Skeletal muscle cell (primary cell): Measurements from ENCODE around the gene IGIP.
"Not testable (repeated sequence)": the region's sequence is repeated elsewhere in the genome, so short reads cannot be mapped to it uniquely, and the experiment has no call there.

Source experiments
- DNase-seq: peaks from one replicate; pipeline ENCODE4 v3.0.0-alpha.2; 2010; ENCODE audit warnings: low read depth
- H3K4me3 ChIP-seq: 2 replicates; pipeline ENCODE4 v1.5.1; 2011; ENCODE audit warnings: low read depth, mild to moderate bottlenecking, control low read depth, low read length, moderate library complexity

IGIP gene

DNA sequence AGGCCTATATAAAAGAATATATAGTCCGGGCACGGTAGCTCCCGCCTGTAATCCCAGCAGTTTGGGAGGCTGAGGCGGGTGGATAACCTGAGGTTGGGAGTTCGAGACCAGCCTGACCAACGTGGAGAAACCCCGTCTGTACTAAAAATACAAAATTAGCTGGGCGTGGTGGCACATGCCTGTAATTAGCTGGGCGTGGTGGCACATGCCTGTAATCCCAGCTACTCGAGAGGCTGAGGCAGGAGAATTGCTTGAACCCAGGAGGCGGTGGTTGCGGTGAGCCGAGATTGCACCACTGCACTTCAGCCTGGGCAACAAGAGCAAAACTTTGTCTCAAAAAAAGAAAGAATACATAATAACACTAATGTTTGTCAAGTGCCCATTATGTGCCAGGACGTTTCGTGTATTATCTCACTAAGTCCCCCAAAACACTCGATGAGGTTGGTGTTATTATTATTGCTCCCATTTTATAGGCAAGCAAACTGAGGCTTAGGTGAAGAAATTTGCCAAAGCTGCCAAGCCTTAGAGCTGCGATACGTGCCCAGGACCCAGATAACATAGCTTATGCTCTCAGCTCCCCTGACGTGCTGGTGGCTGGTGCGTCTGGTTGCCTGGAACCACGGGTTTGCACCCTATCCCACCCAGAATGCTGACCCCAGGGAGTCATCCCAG, 29.1 kb downstream of the IGIP start:
- not testable (repeated sequence) for DNase-seq, H3K4me3 ChIP-seq

DNA sequence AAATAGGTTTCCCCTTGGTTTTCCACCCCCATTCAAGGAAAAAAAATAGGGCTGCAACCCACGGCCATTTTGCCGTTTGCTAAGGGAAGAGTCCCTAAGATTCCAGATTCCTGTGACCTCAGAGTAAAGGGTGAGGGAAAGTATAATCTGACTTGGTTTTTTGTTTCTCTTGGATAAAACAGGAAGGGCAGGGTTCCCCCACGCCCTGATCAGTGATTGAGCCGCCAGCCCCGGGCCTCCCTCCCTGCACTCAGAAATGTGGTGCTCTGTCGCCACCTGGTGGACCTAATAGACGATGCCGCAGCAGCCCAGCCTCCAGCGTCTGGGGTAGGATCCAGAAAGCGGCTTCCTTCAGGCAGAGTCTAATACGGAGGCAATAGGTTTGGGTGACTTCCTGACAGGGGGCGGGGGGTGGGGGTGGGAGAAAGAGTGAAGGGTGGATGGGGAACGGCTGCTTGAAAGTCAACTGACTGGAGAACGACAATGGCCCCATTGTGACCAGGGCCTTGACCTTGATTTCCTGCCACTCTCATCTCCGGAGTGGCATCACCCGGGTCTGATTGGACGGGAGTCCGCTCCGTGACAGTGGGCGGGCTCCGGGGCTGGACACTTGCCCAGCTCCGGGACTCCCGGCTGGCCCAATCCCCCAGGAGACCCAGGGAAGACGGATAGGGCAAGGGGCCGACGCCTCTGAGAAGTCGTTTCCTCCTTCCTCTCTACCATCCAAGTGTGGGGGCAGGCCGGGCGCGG, 31.5 kb downstream of the IGIP start:
- peak; percentile 34 for DNase-seq
- peak overlapping the region; percentile 29 for H3K4me3 ChIP-seq

DNA sequence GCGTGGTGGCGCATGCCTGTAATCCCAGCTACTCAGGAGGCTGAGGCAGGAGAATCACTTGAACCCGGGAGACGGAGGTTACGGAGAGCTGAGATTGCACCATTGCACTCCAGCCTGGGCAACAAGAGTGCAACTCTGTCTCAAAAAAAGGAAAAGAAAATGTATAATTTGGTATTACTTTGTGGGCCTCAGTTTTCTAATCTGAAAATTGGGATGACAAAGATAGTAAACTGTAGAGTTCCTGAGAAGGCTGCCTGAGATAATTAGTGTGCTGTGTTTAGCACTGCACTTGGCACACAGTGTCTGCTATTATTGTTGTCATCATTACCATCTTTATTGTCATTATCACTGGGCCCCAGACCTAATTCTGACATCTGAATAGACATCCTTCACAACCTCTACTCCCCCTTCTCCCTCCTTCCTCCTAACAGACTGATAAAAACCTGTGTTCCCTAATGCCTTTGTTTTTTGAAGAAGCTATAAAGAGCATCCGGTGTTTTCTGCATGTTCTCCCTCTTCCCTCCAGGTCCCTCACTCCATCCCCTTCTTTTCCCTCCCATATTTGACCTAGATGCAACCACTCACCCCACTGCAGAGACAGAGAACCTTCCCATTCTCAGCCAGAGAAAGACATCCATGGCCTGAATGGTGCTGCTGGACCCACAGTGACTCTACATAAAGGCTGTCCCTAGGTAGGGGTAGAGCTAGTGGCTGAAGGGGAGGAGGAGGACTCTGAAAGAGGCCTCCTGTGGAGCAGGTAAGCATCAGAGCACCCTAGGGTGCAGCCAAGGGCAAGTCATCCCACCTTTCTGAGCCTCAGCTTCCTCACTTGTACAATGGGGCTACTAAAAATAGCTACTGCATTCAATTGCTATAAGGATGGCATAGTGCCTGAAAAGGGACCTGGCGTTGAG, 33.5 kb downstream of the IGIP start:
- no peak overlapping the region for H3K4me3 ChIP-seq
- no peak for DNase-seq

DNA sequence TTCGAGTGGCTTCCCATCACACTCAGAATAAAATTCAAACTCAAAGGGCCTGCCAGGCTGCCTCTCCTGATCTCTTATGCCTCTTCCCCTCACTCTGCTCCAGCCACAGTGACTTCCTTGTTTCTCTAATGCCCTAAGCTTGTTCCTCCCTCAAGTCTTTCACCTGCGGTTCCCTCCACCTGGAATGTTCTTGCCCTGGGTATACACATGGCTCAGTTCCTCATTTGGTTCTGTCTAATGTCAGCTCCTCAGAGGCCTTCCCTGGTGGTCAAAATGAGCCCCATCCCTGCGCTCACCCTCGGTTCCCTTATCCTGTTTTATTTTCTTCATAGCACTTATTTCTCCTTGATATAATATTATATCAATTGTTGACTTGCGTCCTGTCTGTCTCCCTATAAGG, 36.5 kb downstream of the IGIP start:
- no peak for DNase-seq
- no peak overlapping the region for H3K4me3 ChIP-seq

DNA sequence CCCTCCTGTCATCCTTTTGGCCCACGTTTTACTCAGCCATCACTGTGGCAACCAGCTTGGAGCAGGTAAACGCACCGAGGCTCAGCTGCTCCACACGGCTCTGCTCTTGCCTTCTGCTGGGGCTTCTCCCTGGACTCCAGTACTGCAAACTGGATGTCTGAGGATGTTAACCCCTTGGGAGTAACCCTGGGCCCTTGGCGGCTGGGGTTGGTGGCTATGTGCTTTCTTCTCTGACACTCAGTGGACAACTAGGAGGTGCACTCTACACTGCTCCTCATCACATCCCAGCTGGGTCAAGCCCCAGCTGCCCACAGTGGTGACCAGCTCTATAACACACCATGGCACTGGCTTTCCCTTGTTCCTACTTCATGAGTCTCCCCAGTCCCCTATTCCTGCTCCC, 37.0 kb downstream of the IGIP start:
- no peak for DNase-seq

DNA sequence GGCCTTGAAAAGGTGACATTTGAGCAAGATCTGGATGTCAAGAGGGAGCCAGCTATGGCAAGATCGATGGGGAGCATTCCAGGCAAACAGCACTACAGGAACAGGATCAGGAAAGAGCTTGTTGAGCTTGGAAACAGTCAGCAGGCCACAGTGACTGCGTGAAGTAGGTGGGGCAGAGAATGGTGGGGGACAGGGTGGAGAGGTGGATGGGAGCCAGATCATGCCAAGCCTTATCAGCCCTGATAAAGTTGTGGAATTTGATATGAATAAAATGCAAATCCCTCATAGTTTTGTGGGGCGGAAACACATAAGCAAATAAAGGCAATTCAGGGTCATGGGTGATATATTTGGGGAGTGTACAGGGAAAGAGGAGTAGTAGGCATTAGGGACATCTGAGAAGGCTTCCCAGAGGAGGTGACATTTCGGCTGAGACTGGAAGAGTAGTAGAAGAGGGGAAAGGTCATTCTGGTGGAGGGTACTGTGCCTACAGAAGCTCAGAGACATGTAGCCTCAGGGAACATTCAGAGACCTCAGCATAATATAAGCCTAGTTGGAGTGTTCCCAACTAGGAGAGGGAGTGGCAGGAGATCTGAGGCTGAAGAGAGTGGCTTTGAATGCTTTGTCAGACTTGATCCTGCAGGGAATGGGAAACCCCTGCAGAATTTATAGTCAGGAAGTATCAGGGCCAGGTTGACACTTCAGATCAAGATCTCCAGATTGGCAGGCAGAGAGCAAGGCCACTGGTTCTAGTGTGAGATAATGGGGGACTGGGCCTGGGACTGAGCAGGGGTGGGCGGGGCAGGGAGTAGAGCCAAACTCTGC, 39.6 kb downstream of the IGIP start:
- no peak overlapping the region for H3K4me3 ChIP-seq
- no peak for DNase-seq

More for the DNA sequence above, 37.0 kb downstream of the IGIP start:
- H3K4me3 ChIP-seq, result no peak overlapping the region

DNA sequence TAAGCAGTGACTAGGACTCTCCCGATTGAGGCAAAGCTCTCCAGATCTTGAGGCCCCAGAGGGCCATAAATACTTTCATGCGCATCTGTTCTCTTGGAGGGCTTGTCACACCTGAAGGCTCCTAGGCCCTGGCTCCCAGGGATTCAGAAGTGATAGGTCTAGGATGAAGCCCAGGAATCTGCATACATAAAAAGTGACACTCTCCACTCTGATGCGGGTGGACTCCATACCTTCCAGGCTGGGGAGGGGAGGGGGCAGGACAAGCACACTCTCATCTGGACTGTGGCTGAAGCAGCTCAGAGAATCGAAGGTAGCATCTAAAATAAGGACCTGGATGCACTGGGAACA, 40.2 kb downstream of the IGIP start:
- H3K4me3 ChIP-seq, result no peak overlapping the region
- DNase-seq, result no peak

DNA sequence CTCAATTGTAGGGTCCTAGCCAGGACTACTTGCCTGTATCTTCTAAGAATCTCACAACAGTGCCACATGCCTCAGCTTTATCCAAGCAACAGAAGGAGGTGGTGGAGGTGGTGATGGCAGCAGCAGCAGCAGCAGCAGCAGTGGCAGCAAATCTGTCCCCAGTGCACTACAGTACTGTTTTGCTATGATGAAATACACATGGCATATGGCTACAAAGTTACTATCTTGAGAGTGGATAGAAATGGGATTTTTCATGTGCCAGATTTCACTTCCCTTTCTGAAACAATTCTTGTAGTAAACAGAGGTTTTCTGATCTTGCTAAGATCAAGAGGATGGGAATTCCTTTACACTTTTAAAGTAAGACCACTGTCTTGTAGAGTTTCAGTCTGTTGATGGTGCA, 41.2 kb downstream of the IGIP start:
- no peak for DNase-seq

DNA sequence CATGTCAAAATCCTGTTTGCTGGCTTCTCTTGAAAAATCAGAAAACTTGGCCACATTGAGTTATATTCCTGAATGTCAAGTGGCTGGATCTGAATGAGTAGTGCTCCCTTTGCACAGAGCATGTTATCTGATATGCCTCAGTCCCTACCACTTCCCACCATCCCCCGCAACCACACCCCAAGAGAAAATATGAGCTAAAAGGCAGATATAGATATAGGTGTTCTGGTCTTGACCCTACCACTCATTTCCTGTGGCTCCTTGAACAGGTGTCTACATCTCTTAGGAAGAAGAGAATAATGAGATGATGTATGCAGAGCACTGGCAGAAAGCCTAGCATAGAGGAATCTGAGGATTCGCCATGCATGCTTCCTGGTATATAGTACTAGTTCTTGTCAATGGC, 42.6 kb downstream of the IGIP start:
- no peak overlapping the region for H3K4me3 ChIP-seq
- DNase-seq, result no peak

More for the DNA sequence above, 41.2 kb downstream of the IGIP start:
- no peak overlapping the region for H3K4me3 ChIP-seq

DNA sequence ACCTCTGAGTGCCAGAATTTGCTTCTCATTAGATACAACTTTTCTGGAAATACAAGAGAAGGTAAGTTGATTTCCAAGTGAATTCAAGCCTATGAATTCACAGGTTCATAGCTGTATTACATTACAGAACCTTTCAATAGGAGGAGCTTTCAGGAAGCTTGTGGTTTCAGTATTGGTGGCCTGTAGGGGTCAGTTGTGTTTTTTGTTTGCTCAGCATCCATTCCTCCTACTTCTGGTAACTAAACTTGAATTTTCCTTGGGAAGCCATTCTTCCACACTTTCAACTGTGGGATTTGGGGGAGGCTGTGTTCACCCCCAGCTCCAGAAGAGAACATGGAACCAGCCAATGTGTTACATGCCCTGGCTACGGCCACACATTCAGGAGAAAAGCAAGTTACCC, 43.7 kb downstream of the IGIP start:
- no peak overlapping the region for H3K4me3 ChIP-seq
- DNase-seq, result no peak

DNA sequence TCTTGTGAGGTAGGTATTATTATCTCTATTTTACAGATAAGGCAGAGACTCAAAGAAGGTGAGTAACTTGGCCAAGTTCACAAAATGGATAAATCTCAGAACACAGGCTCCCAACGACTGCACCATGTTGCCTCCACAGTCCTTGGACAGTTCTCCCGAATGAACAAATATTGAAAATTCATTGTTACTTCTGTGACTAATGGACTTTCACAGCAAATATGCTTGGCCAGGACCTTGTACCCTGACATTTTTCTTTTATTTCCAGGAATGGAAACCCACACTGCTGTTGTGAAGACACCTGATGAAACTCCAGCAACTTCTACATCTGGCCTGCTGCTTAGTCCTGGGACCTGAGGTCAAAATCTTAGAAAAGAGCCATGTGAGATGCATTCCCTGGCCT, 46.7 kb downstream of the IGIP start:
- DNase-seq, result no peak

DNA sequence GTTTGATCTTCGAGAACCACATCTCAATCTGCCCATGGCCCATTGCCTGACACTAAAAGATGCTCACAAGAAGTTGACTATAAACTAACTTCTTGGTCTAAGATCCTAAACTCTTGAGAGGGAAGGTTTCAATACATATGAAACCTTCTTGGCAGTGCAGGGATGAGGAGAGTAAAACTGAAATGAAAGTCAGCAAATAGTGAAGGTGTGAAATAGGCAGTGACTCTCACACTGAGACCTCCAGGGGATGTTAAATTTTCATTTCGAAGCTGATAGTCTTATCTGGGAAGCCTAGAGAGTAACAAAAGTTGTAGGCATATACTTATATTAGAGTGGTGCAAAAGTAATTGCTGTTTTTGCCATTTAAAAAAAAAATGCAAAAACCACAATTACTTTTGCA, 48.3 kb downstream of the IGIP start:
- no peak for DNase-seq

More for the DNA sequence above, 46.7 kb downstream of the IGIP start:
- no peak overlapping the region for H3K4me3 ChIP-seq

DNA sequence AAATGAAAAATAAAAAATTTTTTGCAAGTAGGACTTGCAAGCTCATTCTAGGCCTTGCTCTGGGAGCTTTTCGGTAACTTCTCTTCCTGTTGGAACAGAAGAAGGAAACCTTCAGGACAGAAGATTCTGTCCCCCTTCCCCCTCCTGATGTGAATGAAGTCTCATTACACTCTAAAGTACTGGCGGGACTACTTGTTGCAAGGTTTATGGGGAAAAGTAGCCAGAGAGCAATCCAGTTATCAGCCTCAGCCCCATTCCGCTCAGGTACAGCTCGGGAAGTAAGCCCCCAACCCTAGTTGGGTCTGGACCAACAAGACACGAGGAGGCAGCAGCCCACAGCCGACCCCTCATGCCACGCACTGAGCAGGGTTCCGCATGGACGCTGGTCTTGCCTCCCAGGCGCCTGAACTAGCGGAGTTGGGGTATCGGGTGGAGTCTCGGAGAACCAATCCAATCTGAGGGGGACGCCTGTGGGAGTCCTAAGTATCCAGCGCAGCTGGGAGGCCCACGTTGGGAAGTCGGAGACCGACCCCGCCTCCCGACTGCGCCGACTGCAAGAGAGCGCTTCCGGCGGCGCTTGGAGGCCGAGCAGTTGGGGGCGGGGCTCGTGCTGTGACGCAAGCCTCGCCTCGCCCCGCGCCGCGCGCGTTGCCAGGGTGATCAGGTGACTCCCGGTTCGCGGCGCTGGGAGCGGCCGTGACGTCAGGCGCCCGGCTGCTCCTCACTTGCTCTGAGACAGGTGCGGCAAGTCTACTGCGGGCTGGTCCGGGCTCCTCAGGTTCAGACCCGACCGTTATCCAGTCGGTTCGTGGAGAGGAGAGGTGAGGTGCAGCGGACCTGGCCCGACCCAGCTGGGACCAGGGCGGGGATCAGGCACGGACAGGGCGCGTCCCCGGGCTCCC, 49.0 kb downstream of the IGIP start, which contains the start of gene CYSTM1:
CYSTM1 (plus strand) TSS at position 724 of the 902 bp plus-strand sequence. CDS start 19,278 bp downstream, outside the sequence.
- H3K4me3 ChIP-seq, result peak within 1 kb of the TSS; percentile 85
- peak; percentile 73 for DNase-seq

More for the DNA sequence above, 48.3 kb downstream of the IGIP start:
- no peak overlapping the region for H3K4me3 ChIP-seq

DNA sequence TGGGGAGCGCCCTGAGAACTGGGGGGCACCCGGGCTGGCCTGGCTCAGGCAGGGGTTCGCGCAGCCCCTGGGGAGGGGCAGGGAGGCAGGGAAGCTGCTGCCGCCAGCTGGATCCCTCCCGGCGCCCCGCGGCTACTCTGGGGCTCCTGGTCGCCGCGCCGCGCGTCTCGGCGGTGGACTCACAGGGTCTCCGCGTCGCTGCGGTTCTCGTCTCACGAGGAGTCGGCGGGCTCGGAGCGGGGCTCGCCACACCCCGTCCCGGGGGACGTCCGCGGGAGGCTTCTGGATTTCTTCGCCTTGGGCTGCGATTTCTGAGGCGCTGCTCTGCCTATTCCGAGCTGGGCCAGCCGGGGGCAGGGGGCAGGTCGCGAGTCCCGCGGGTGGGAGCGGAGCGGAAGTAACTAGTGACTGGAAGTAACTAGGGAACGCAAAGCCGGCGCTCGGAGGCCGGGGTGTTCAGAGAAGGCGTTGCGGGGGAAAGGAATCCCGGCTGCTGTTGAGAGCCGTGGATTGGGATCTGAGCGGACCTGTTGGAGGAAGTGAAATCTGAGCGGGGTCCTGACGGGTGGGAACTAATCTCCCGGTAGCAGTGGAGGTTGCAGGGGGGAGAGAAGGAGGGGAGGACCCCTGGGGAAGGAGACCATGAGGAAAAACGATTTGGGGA, 49.8 kb downstream of the IGIP start:
- peak overlapping the region; percentile 85 for H3K4me3 ChIP-seq
- DNase-seq, result peak; percentile 14

DNA sequence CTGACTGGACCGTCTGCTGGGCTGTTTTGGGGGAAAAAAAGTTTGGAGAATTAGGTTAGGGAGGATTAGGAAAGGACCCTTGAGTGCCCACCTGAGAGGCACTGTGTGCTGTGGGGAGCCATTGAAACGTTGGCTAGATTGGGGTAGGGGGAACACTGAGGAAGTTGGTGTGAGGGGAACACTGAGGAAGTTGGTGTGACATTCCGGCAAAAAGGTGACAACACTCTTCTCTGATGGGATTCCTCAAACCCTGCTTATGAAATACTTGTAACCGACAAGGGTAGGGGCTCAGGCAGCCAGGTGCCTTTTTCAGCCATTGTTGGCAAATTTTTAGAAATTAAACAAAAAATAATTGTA, 50.3 kb downstream of the IGIP start:
- DNase-seq, result no peak
- peak overlapping the region; percentile 85 for H3K4me3 ChIP-seq

DNA sequence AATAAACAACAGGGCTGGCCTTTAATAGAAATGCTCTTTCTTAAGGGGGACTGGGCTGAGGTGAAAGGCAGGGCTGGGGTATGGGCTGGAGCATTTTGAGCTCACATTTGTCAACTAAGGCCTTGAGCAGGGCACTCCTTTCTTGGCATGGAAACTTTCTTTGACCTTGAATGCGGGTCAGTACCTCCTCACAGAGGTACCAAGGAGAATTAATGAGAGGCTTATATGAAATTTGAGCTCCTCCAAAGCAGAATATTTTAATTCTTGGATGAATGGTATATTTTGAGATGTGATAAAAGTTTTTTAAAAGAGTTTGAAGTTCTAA, 52.3 kb downstream of the IGIP start:
- no peak overlapping the region for H3K4me3 ChIP-seq
- no peak for DNase-seq

DNA sequence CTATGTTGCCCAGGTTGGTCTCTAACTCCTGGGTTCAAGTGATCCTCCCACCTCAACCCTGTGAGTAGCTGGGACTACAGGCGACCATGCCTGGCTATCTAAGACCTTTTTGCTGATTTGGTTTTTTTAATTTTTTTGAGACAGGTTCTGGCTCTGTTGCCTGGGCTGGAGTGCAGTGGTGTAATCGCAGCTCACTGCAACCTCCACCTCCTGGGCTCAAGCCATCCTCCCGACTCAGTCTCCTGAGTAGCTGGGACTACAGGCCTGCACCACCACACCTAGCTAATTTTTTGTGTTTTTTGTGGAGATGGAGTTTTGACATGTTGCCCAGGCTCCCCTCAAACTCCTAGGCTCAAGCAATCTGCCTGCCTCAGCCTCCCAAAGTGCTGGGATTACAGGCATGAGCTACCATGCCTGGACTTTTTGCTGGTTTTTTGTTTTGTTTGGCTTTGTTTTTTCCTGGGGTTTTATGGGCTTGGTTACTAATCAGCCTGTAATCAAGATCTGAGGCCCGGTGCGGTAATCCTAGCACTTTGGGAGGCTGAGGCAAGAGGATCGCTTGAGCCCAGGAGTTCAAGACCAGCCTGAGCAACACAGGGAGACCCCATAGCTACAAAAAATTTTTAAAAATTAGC, 52.9 kb downstream of the IGIP start:
- H3K4me3 ChIP-seq, result no peak overlapping the region
- DNase-seq, result no peak
